Stomach (tissue), 9 donors: ENCODE data around the gene RMRP. TPM values are rescaled to one million over a fixed set of nuclear protein-coding genes. Genes with fewer than 3 reads are reported as not detected.

Source experiments
- DNase-seq, 2 donors: peaks; one replicate each; pipeline versions ENCODE4 v3.0.0 to v3.0.0-alpha.2; 2013 to 2019
- H3K27ac ChIP-seq, 5 donors: fragments of 200-600 bp in 4 of 5; sonication (generic) in 4 of 5; one replicate each; pipeline ENCODE4 v1.5.1; 2013 to 2019; ENCODE audit warnings: mild to moderate bottlenecking in 1 of 5, moderate library complexity in 1 of 5
- H3K27me3 ChIP-seq, 3 donors: fragments of 200-600 bp; sonication (generic); one replicate each; pipeline ENCODE4 v1.5.1; 2017 to 2019; ENCODE audit warnings: mixed run types in 1 of 3
- H3K36me3 ChIP-seq, 4 donors: fragments of 200-600 bp; sonication (generic); 1 replicate in 3 of 4; 2 replicates in 1 of 4; pipeline ENCODE4 v1.5.1; 2016 to 2019
- H3K4me1 ChIP-seq, 4 donors: fragments of 200-600 bp; sonication (generic); one replicate each; pipeline ENCODE4 v1.5.1; 2016 to 2019
- H3K4me3 ChIP-seq, 4 donors: fragments of 200-600 bp; sonication (generic) in 3 of 4; one replicate each; pipeline ENCODE4 v1.5.1; 2016 to 2019; ENCODE audit warnings: mild to moderate bottlenecking in 1 of 4
- H3K9me3 ChIP-seq, 4 donors: fragments of 200-600 bp; sonication (generic); one replicate each; pipeline ENCODE4 v1.5.1; 2016 to 2019
- EP300 ChIP-seq: sonication (generic); formaldehyde crosslinking; IDR thresholded peaks from one replicate; pipeline ENCODE4 v1.6.1; 2017; ENCODE audit warnings: antibody characterized with exemption
- POLR2A ChIP-seq, 4 donors: fragments of 450-650 bp; IDR thresholded peaks; one replicate each; pipeline ENCODE4 v1.6.1; 2016; ENCODE audit warnings: antibody characterized with exemption in 4 of 4, control low read depth in 2 of 4, mild to moderate bottlenecking in 1 of 4, moderate library complexity in 1 of 4
- POLR2AphosphoS5 ChIP-seq, 3 donors: sonication (generic); formaldehyde crosslinking; IDR thresholded peaks; one replicate each; pipeline ENCODE4 v1.6.1; 2016; ENCODE audit warnings: antibody characterized with exemption in 3 of 3
- WGBS, 5 donors: extraction: QIAGEN DNeasy Blood & Tissue Kit in 3 of 5; methylation state at CpG; one replicate each; pipeline versions ENCODE4 v1.1.5 to v1.1.7; 2013 to 2018; 5-methylcytosine and 5-hydroxymethylcytosine counted together
- intact Hi-C: fragments of 100-400 bp; cut with DNase I; formaldehyde crosslinking; loops from one replicate; pipeline ENCODE4 v1.15.1; 2023; ENCODE audit warnings: low total_unique reads
- polyA plus RNA-seq, 3 donors: library from polyadenylated mRNA; stranded (reverse); fragments of 200-250 nt; gene quantifications; one replicate each; pipeline ENCODE4 v1.2.3, GENCODE V29; 2013
- total RNA-seq, 5 donors: library from RNA; depleted of rRNA; stranded (reverse); fragments of >200 nt; gene quantifications; one replicate each; pipeline versions ENCODE4 v1.1.0 to v1.2.3, GENCODE V29; 2014 to 2016
- TF ChIP-seq, protein P1 (sequence below), 7 experiments: fragments of 450-650 bp in 4 of 7; fragments of 200-600 bp in 3 of 7; sonication (generic) in 3 of 7; IDR thresholded peaks; one replicate each; pipeline ENCODE4 v1.5.1; 2016 to 2019; ENCODE audit warnings: antibody characterized with exemption in 7 of 7, control low read depth in 2 of 7, mild to moderate bottlenecking in 1 of 7
- donor health status: healthy with polysubstance abuse.
- donor health status: Bipolar disorder and iron deficiency.
- donor health status: healthy.

RMRP gene
- total and polyA plus RNA-seq, 8 donors, result 64.3 to 137,340 (median 19,772) TPM; not detected in 2

DNA sequence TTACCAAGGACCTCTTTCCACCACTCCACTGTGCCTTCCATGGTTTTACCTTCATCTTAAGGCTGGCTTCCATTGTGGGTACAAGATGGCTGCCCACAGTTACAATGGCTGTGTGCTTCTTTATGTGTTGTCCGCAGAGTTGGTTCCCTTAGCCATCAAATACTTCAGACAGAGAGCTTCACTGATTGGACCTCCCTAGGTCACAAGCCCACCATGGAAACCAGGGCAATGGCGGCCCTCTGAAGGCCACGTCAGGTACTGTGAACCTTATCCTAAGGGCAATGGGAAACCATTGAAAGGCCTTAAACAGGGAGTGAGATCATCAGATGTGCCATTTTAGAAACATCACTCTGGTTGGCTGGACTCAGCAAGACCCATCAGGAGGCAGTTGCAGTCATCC is 10.1 kb upstream of the RMRP start:
- H3K4me3 ChIP-seq, result no peak overlapping the region
- no peak for DNase-seq
- no peak for TF ChIP-seq EP300
- no peak for TF ChIP-seq POLR2A (IDR thresholded peaks at IDR 0.05)
- TF ChIP-seq POLR2AphosphoS5 (IDR thresholded peaks at IDR 0.05), result no peak
- TF ChIP-seq, protein P1, sequence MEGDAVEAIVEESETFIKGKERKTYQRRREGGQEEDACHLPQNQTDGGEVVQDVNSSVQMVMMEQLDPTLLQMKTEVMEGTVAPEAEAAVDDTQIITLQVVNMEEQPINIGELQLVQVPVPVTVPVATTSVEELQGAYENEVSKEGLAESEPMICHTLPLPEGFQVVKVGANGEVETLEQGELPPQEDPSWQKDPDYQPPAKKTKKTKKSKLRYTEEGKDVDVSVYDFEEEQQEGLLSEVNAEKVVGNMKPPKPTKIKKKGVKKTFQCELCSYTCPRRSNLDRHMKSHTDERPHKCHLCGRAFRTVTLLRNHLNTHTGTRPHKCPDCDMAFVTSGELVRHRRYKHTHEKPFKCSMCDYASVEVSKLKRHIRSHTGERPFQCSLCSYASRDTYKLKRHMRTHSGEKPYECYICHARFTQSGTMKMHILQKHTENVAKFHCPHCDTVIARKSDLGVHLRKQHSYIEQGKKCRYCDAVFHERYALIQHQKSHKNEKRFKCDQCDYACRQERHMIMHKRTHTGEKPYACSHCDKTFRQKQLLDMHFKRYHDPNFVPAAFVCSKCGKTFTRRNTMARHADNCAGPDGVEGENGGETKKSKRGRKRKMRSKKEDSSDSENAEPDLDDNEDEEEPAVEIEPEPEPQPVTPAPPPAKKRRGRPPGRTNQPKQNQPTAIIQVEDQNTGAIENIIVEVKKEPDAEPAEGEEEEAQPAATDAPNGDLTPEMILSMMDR (IDR thresholded peaks at IDR 0.05), result peak in 1 of 7 experiments; percentile 6
- no peaks in the 10 kb centered on the region for H3K9me3 ChIP-seq
- H3K27ac ChIP-seq, result peak overlapping the region; percentile 44 to 100 (median 81)
- intact Hi-C loops, result no loop called here
- H3K4me1 ChIP-seq, result peaks cover 39 to 73% (median 51%) of the 10 kb centered on the region in 4 donors
- 88 to 97% (median 93%) methylated on average over 3 of the region's 3 CpGs for WGBS, 5 donors
- no peaks in the 10 kb centered on the region for H3K36me3 ChIP-seq
- H3K27me3 ChIP-seq, result no peaks in the 10 kb centered on the region

DNA sequence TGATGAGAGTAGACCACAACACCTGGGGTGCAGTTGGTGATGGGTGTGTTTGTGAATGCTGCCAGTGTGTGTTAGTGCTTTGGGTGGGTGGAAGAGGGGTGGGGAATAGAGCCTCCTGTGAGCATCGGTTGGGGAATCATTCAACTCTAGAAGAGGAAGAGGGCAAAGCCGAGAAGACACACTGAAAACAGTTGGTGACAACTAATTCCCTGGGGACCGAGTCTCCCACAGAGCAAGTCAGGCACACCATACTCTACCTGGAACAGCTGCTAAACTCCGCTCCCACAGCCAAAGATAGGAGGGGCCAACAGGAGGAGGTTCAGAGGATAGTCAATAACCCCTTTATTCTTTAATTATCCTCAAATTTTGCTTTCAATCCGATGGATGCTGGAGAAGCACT is 8.7 kb upstream of the RMRP start:
- Histone ChIP-seq H3K9me3 (no peaks in the 10 kb centered on the region), H3K27me3 (no peaks in the 10 kb centered on the region), H3K4me1 (peaks cover 45 to 73% (median 57%) of the 10 kb centered on the region in 4 donors), H3K27ac (peak overlapping the region in 3 of 5 donors; percentile 83 to 100 (median 99)), H3K36me3 (peaks cover 0 to 11% (median 2%) of the 10 kb centered on the region in 4 donors), H3K4me3 (no peak overlapping the region)
- 88 to 95% (median 93%) methylated on average over 5 of the region's 5 CpGs for WGBS, 5 donors
- no peak for DNase-seq
- TF ChIP-seq POLR2AphosphoS5 (IDR thresholded peaks at IDR 0.05) (no peak), POLR2A (IDR thresholded peaks at IDR 0.05) (no peak), EP300 (no peak)
- TF ChIP-seq, protein P1 (IDR thresholded peaks at IDR 0.05), result no peak
- intact Hi-C loops, result no loop called here

DNA sequence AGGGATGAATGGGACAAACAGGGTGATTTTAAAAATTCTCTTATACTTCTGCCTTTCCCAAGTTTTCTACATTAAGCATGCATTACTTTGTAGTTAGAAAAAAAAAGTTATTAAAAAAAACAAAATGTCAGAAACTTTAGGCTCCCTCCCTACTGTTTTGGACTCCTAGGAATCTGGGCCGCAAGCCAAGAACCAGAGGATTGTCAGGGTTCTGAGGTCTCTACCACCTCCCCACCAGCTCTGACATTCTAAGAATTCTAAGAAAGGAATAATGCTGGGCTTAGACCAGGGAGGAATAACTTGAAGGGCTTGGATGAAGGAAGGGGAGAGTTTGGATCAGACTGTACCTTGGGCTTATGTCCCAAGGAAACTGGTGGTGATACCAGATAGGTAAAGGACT is 8.2 kb upstream of the RMRP start:
- no peak for DNase-seq
- H3K4me1 ChIP-seq, result peaks cover 44 to 78% (median 62%) of the 10 kb centered on the region in 4 donors
- WGBS, 5 donors, result 57 to 76% (median 65%) methylated on average over 1 of the region's 1 CpG
- no peak for TF ChIP-seq POLR2A (IDR thresholded peaks at IDR 0.05)
- TF ChIP-seq, protein P1 (IDR thresholded peaks at IDR 0.05), result no peak
- no peak for TF ChIP-seq POLR2AphosphoS5 (IDR thresholded peaks at IDR 0.05)
- no peaks in the 10 kb centered on the region for H3K27me3 ChIP-seq
- H3K27ac ChIP-seq, result peak overlapping the region in 4 of 5 donors; percentile 35 to 100 (median 91)
- intact Hi-C loops, result no loop called here
- peaks cover 0 to 15% (median 4%) of the 10 kb centered on the region in 4 donors for H3K36me3 ChIP-seq
- no peak overlapping the region for H3K4me3 ChIP-seq
- no peaks in the 10 kb centered on the region for H3K9me3 ChIP-seq

DNA sequence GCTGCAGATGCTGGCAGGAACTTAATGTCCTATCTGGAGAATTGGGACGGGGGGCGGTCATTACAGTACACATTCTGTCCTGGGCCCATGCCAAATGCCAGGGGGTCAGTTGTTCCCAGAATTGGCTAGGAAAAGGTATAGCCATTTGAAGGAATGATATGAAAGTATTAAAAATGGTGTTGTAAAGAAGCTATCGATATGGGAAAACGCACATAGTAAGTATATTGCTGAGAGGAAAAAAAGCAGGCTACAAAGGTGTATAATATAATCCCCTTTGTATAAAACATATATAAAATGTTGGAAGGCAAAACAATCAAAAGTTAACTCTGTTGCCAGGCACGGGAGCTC is 7.6 kb upstream of the RMRP start:
- Histone ChIP-seq H3K9me3 (no peaks in the 10 kb centered on the region), H3K4me3 (peak overlapping the region; percentile 44 to 56 (median 54)), H3K27me3 (no peaks in the 10 kb centered on the region), H3K27ac (peak overlapping the region; percentile 83 to 100 (median 95)), H3K36me3 (peaks cover 5 to 21% (median 10%) of the 10 kb centered on the region in 4 donors), H3K4me1 (peaks cover 50 to 81% (median 68%) of the 10 kb centered on the region in 4 donors)
- TF ChIP-seq, protein P1 (IDR thresholded peaks at IDR 0.05), result no peak
- no peak for TF ChIP-seq POLR2A (IDR thresholded peaks at IDR 0.05)
- no peak for TF ChIP-seq POLR2AphosphoS5 (IDR thresholded peaks at IDR 0.05)
- TF ChIP-seq EP300, result no peak
- 10 to 21% (median 16%) methylated on average over 5 of the region's 5 CpGs for WGBS, 5 donors
- intact Hi-C loops, result no loop called here
- DNase-seq, result no peak
